ENCODE results near the gene EPHB1.
"Not testable (repeated sequence)": the region's sequence is repeated elsewhere in the genome, so short reads cannot be mapped to it uniquely, and the experiment has no call there.

Gene EPHB1

DNA sequence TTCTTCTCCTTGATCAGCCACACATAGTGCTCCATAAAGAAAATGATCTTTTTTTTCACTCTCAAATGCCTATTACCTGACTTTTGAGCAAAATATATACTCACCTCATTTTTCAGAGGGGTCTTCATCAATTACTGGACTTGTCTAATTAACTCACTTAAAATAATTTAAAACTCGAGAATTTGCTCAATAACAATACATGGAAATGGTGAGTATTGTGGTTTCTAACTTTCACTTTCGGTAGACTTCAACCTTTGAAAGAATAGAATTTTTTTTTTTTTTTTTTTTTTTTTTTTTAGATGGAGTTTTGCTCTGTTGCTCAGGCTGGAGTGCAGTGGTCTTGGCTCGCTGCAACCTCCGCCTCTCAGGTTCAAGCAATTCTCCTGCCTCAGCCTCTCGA lies 17.7 kb upstream of the EPHB1 start:
- no peak for DNase-seq

DNA sequence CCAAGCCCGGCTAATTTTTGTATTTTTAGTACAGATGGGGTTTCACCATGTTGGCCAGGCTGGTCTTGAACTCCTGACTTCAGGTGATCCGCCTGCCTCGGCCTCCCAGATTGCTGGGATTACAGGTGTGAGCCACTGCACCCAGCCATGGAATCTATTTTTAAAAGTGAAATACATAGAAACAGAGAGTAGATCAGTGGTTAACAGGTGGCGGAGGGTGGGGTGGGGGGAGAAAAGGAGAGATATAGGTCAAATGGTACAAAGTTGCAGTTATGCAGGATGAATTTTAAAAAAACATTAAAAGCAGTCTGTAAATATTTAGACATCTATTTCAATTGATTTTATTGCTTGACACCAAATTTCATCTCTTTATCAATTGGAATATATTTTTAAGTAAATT lies 6.8 kb upstream of the EPHB1 start:
- not testable (repeated sequence) for DNase-seq

DNA sequence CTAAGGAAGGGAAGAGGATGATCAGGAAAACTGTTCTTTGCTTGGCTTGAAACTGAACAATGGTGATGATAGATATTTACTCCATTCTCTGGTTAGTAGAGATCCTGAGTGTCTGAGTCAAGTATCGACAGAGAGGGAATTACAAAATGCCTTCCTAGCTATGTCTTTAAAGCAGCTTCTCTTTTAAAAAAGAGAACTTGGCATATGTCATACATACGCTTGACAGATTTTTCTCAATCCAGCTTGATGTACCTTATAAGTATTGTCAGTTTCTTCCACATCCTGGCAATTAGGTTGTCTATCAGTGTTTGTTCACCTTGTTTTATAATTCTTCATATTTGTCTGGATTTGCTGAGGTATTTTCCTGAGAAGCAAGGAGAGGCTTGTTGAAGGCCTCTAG lies 5.0 kb upstream of the EPHB1 start:
- no peak for DNase-seq

DNA sequence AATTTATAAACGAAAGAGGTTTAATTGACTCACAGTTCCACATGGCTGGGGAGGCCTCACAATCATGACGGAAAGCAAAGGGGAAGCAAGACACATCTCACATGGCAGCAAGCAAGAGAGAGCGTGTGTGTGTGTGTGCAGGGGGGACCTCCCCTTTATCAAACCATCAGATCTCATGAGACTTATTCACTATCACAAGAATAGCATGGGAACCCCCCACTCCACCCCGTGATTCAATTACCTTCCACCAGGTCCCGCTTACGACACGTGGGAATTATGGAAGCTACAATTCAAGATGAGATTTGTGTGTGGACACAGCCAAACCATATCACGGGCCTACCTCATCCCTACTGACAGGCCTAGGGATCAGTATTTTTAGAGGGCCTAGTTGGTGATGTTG lies 3.1 kb upstream of the EPHB1 start:
- no peak for DNase-seq

DNA sequence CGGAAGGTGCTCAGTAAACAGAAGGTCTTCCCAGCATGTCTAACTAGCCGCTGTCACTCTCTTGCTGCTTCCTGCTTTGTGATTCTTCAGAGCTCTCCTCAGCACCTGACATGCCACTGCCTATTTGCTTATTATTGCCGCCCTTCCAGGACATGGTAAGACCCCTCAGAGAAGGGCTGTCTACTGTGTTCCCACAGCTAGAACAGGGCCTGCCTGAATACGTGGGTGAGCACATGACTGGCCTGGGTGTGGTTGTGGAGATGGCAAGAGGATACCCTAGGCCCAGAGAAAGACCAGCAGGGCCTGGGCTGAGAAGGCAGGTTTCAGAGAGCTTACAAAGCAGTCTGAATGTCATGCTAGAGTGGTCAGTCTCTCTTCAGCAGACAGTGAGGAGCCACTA lies 2.4 kb upstream of the EPHB1 start:
- no peak for DNase-seq

DNA sequence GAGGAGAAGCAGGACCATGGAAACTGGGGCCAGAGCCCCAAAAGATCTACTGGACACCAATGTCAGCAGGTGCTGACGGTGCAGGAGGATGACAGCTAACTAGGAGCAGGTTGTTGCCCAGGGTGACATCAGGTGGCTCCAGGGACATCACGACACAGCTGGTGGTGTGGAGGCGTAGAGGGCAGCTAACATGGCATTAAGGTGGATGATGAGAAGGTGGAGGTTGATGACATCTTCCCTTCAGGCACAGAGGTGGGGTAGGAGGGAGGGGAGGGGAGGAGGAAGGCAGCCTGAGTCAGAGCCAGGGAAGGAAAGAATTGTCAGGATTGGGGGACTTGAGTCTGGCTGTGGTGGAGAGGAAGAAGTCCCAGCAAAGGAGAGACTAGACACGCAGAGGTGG lies 1.5 kb upstream of the EPHB1 start:
- DNase-seq: no peak

DNA sequence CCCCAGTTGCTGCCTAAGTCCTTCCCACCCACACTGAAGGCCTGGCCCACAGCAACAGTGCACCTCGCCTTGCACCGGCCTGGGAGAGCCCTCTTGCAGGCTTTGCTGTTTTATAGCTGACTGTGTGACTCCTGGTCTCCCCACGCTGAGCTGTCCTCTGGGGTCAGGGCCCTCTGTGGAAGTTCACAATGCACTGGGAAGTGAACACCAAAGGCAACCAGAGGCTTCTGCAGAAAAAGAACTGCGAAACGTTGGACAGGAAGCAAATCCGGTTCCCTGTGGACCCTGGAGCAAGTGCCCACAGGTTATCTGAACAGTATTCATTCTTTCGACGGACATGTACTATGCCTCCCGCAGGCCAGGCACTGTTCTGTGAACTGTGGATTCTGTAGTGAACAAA lies 737 bp upstream of the EPHB1 start:
- no peak for DNase-seq

DNA sequence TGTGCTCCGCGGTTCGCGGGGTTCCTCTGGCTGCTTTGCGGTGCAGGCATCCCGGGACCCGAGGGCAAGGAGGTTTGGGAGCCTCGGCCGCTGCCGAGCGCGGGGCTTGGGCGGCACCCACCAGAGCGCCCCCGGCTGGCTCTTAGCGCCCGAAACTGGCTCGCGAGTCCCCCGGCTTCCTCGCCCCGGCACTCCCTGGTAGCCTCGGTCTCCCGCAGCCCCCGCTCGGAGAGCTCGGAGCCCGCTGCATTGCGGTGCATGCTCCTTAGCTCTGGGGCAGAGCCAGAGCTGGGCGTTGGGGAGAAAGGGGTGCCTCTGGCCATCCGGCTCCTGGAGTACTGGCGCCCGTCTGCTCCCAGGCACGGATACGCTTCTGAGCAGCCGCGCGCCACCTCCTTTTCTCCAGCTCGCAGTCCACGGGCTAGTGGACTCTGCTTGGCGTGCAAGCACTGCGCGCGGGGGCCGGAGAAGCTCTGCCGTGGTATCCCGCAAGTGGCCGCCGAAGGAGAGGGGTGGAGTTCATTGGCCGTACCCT lies 753 bp downstream of the EPHB1 start:
- no peak for DNase-seq

DNA sequence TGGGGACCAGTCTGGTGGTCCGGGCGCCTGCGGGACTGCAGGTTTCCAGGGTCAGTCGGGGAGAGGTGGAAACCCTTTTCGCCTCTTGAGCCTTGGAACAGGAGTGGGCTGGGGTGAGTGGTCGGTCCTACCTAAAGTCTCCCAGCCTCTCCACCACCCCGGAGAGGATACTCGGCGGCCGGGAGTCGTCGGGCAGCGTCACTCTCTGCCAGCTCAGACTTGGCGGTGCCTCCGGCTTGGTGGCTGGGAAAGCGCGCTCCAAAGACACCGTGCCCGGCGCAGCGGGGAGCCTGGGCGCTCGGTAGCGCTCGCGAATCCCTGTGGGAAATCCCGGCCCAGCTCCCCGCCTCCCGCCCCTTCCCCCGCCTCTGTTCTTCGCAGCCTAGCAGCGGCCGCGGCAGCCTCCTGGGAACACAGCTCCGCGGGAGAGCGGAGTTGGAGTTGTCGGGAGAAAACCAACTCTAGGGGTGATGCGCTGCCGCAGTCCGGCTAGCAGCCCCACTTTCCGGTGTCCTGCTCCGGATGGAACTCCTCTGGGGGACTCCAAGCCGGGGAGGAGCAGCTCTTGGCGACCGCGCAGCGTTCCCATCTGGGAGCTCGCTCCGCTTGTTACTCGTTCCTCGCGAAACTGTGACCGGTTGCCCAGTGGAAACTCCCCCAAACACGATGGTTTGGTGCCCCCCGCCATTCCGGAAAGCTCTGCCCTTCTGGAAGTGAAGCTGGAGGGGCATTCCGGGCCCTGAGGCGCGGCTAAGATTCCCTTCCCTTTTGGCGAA lies 1.4 kb downstream of the EPHB1 start:
- no peak for DNase-seq

DNA sequence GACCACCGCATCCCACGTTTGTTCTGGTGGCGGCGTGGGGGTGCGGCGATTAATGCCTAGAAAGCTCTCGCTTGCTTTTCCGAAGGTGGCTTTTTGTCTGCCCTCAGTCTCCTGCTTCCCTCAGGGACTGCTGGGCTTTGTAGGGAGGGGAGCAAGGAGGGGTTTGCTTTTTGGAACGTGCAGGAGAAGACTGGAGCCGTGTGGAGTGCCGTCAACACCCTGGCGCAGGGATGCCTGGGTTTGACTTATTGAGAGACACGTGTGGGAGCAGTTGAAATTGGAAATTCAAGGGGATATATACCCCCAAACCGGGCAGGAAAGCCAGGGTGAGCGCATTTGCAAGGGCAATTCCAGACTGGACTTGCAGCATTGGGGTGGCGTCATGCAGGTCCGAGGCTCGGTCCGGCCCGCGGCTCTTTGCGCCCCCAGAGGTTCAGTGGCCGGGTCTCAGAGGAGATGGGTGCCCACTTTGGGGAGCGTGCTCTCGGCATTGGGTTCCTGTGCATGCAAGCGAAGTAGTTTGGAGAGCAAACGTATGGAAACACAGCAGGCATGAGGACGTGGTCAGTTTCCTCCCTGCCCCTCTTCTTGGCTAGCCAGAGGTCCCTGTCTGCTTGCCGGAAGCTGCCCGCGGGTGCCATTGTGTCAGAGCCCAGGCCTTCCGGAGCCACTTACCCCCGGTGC lies 2.1 kb downstream of the EPHB1 start:
- DNase-seq: no peak

DNA sequence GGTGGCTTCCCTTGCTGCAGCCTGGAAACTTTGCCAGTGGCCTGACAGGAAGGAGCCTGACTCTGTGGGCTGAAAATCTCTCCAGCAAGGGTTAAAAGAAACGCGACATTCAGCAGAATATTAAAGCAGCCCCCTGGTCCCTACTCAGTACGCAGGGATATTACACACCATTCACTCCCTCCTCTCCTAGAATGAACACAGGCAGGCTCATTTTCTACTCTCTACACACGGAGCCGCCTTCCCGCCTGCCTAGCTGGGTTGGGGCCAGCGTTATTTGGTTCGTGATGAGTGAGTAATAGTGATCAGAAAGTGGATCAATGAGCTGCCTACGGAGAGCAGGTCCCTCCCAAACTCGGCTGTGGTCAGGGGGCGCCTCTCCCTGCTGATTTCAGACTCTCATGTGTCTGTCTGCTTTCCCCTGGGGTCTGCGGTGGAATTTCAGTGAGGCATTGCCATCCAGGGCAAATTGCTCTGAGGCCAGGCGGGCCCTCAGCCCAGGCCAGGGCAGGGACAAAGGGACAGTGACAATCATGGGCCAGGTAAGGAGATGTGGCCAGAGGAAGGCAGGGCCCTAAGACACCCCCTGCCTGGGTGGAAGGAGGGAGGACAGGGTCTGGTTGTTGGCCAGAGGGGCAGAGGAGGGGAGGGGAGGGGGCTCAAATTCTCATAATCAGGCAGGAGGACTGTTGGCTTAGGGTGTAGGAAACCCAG lies 2.8 kb downstream of the EPHB1 start:
- DNase-seq: no peak

DNA sequence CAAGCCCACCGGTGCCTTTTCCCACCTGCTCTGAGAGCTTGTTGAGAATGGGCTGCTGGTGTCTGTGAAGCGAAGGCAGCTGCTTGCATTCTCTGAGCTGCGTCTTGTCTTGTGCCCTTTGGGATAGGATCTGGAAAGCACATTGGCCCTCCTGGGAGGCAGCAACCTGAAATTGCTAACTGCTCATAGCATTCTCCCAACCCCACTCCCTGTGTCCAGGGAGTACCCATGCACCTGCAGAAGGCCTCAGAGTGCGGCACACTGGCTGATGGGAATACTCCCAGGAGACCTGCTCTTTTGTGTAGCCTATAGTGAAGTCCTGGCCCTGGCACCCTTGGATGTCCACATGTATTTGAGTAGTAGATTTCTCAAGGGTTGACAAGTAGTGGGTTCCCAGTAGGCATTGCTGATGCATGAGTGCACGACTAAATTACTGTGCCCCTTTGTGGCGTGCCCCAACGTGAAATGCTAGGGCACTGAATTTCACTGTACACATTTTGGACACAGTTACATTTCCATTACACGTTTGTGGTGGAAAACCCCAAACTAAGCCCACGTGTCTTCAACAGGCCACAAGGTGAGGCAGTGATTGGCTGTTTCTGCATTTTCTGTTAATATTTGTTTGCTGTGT lies 3.7 kb downstream of the EPHB1 start:
- no peak for DNase-seq

DNA sequence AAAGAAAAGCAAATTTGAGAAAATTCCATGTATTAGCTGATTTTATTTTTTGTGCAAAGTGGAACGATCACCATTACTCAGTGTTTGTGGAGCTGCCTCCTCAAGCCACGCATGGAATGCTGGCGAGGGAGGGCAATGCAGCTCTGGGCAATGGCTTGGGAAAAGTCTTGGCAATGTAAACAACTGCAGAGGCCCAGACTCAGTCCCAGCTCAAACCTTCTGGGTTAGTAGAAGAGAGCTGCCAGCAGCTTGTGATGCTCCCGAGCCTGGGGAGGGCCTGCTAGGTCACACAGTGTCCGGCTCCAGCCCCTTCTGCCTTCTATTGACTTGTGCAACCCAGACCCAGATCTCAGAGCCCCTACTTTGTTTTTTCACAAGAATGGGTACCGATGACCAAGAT lies 4.3 kb downstream of the EPHB1 start:
- DNase-seq: no peak

DNA sequence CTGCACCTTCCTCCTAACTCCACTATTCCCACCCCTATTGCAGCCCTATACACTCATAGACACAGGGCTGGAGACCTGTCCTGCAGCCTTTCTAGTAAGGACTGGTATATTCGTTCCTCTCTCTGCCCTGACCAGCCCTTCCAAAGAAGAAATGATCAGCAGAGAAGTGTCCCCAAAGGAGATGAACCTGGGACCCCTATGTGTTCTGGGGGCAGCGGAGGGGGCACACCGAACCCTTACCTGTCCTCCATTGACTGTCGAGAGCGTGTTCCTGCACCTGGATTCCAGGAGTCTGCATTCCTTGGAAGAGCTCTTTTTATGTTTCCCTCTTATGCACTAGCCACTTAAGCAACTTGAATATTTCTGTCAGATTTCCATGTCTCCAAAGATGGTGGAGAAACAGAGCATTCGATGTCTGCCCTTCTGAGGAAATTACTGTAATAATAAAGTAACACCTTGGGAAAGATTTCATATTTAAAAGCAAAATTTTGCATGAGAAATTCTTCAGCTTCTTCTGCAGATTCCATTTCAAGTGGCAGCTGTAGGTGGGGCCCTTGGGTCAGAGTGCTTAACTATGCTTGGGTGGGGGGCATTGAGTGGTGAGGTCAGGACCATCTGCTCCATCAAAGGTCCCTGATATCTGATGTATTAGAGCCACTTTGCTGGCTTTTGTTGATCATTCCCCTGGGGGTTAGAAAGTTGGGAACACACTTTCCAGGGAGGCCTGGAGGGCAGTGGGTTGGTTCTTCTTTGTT lies 6.3 kb downstream of the EPHB1 start:
- DNase-seq: no peak

DNA sequence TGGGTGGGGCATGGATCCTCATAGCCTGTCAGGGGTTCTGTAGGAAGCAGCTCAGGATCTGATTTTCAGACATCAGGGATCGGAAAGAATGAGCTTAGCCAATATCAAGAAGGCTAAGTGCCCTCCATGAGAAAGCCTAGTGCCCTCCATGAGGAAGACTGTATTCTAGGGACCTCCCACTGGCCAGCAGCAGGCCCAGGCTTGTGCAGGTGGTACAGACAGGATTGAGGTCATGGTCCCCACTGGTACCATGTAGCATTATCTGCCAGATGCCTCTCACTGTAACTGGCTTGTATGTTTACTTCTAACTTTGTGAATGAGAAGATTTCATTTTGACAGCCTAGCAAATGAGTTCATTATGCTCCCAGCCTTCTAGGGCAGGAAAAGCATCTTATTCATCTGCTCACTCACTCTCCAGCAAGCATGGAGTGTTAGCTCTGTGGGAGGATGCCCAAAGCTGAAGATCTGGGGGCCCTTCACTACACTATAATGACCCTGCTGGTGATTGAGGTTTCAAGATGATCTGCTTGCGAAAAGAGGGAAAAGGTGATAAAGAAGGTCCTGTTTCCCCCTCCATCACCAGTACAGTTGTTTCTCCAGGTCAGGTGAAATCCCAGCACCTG lies 7.5 kb downstream of the EPHB1 start:
- DNase-seq: no peak

DNA sequence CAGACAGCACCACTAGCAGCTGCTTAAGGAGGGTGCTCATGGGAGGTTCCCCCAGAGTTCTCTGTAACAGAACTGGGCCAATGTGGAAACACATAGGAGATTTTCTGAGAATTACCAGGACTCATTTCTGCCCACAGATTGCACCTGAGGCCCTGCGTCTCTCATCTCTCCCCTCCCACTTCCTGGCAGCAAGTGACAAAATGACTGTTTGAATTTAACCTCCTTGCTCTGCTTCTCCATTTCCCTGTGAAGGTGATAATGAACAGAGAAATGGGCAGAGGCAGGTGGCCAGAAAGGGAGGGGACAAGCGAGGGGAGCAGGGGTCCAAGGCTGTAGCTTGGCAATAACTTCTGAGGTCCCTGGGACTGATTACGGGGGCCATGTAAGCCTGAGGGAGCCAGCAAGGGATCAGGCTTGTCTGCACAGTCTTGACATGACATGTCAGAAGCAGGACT lies 8.0 kb downstream of the EPHB1 start:
- no peak for DNase-seq

DNA sequence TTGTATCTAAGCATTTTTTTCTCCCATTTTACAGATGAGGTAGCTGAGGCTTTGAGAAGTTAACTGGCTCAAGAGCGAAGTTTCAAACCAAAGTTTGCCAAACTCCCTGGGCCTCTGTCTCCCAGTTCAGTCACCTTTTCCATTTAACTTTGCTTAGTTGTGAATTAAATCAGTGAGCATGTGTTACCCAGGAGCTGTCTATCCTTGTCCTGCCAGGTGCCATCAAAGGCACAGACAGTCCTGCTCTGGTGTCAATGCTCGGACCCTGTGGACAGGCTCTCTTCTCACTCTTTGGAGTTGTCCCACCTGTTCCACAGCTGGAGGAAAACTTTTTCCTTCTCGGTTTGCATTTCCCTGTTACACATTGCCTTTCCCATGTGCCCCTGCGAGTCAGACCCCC lies 8.6 kb downstream of the EPHB1 start:
- no peak for DNase-seq

DNA sequence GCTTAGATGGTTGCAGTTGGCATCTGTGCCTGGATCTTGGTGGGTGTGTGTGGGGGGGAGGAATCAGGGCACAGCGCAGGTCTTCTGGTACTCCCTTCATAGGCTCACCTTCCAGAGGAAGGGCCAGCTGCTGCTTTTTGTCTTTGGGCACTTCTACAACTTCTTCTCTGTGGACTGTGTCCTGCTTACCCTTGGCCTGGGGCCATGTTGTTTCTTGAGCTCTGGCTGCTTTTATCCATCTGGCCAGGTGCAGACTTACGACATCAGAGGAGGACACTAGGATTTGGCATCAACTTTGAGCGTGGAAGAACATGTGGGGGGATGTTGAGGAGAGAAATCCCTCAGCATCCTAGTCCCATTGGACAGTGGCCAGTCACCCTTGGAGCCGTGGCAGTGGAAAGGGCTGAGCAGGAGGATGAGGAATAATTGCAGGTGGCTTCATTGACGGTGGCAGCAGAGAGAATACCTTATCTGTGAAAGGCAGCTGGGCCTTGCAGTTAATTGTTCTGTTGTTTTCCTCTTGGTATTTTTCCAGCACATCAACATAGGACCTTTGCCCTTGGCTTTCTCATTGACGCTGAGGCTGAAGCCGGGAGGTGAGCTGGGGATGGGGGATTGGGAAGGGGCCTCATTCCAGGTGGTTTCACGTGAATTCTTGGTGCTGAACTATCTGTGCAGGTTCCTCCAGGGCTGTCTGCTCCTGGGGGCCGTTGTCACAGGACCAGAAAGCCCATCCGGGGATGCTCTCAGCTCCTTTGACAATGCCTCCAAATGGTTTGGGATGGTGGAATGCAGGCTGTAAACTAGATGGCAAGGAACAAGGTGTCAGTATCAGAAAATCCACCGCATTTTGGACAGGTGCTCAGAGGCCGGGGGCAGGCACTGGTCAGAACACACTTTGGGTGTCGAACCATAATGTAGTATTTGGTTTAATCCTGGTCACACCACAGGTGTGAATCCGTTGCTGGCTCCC lies 9.7 kb downstream of the EPHB1 start:
- DNase-seq: no peak

DNA sequence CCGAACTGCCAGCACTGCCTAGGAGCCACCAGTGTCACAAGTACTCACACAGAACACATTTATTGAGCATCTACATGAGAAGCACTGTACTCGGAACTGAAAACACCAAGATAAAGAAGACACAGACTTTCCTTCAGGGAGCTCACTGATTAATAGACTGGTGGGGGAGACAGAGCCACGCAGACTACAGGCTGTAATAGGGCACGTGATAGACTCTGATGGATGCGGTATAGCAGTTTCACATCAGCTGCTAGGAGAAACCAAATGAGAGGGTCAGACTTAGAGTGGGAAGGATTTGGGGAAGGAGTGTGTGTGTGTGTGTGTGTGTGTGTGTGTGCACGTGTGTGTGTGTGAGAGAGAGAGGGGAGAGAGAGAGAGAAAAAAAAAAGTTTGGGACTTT lies 12.1 kb downstream of the EPHB1 start:
- no peak for DNase-seq

DNA sequence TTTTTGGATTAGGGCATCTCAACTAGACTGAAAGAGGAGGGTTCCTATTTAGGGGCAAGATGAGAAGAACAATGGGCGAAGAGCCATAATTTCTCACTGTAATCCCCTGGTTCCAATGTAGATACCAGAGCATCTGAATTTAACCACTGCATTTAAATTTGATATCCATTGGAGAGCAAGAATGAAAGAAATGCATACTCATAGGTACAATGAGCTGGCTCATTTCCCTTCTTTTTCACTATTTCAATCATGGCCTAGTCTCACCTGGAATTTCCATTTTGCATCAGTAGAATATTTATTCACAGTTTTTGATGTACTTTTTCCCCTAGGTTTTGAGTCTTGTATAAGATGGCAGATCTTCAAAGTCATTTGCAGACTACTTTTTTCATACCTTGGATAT lies 13.8 kb downstream of the EPHB1 start:
- DNase-seq: no peak

All from activated T-cell treated with anti-CD3 and anti-CD28 coated beads for 4 hours (primary cell).